K562 (cell line): ENCODE measurements around the gene NOX1. TPM values are rescaled to one million over a fixed set of nuclear protein-coding genes. Genes with fewer than 3 reads are reported as not detected.

ENCODE experiments used
- ATAC-seq: fragments of 200-7000 bp; cut with Tn5 transposase; 3 replicates; pipeline ENCODE4 v1.9.1; 2020; ENCODE audit warnings: moderate library complexity
- BruUV-seq: library from RNA; stranded (reverse); fragments of 400-500 nt; replicated peaks from 2 replicates; lab custom pipeline; 2021; lab: Mats Ljungman, UMichigan
- CTCF ChIA-PET: fragments of 300-600 bp; formaldehyde crosslinking; extraction: SDS; loops from one replicate; lab custom pipeline; 2021; ENCODE audit warnings: low intra/inter-chr PET ratio; lab: Yijun Ruan, JAX
- POLR2A ChIA-PET: fragments of 300-600, 350-650 bp; sonication (Branson Sonifier 250); formaldehyde crosslinking; extraction: SDS; loops from one replicate; lab custom pipeline; 2021; ENCODE audit warnings: antibody characterized with exemption, inconsistent platforms; lab: Yijun Ruan, JAX
- DNase-seq, 4 experiments: peaks; one replicate each; pipeline versions ENCODE4 v3.0.0 to v3.0.0-alpha.2; 2011 to 2018; ENCODE audit warnings: low spot score in 3 of 4, mixed read lengths in 3 of 4; ENCODE audit errors: extremely low read depth in 1 of 4
- FAIRE-seq: peaks from 2 replicates; lab custom pipeline; 2011; peaks lifted over from hg19 to GRCh38; lab: Jason Lieb, UNC
- H2AFZ ChIP-seq: 2 replicates; pipeline ENCODE4 v1.6.0; 2011; ENCODE audit warnings: low read depth, low read length, control low read depth, inconsistent platforms
- H3K27ac ChIP-seq: fragments of 200-600 bp; 3 replicates; pipeline ENCODE4 v1.8.0; 2011; ENCODE audit warnings: low read depth, mild to moderate bottlenecking, control low read depth, inconsistent platforms, low read length, moderate library complexity, mixed read lengths; ENCODE audit errors: extremely low read depth
- H3K27me3 ChIP-seq, 2 experiments: fragments of 300-600 bp in 1 of 2; 2 replicates in 1 of 2; 3 replicates in 1 of 2; pipeline versions ENCODE4 v1.6.0 to v1.8.0; 2011; ENCODE audit warnings: inconsistent platforms in 2 of 2, low read length in 2 of 2, mild to moderate bottlenecking in 1 of 2, mixed read lengths in 1 of 2, moderate library complexity in 1 of 2; ENCODE audit not compliant: control insufficient read depth in 2 of 2, insufficient read depth in 2 of 2
- H3K36me3 ChIP-seq: fragments of 300-600 bp; 3 replicates; pipeline ENCODE4 v1.8.0; 2011; ENCODE audit warnings: mild to moderate bottlenecking, low read length, inconsistent platforms; ENCODE audit not compliant: control insufficient read depth, insufficient read depth
- H3K4me1 ChIP-seq, 2 experiments: fragments of 200-600 bp in 1 of 2; replicated peaks in 1 of 2; 2 replicates in 1 of 2; 3 replicates in 1 of 2; pipeline versions ENCODE4 v1.5.1 to v1.8.0; 2011; ENCODE audit warnings: inconsistent platforms in 2 of 2, low read length in 2 of 2, mild to moderate bottlenecking in 1 of 2, mixed read lengths in 1 of 2, moderate library complexity in 1 of 2; ENCODE audit not compliant: control insufficient read depth in 2 of 2, insufficient read depth in 2 of 2
- H3K4me2 ChIP-seq: 2 replicates; pipeline ENCODE4 v1.6.1; 2011; ENCODE audit warnings: low read length, control low read depth, inconsistent platforms, mixed read lengths; ENCODE audit not compliant: insufficient read depth
- H3K4me3 ChIP-seq: fragments of 200-600 bp; sonication (generic), shearing (Covaris generic); 2 replicates; pipeline ENCODE4 v1.5.1; 2016; ENCODE audit warnings: control low read depth, inconsistent platforms
- H3K79me2 ChIP-seq: fragments of 200-600 bp; 3 replicates; pipeline ENCODE4 v1.8.0; 2011; ENCODE audit warnings: low read length, inconsistent platforms; ENCODE audit not compliant: control insufficient read depth, insufficient read depth
- H3K9ac ChIP-seq, 2 experiments: 2 replicates each; pipeline versions ENCODE4 v1.6.0 to v1.6.1; 2011; ENCODE audit warnings: low read depth in 2 of 2, low read length in 2 of 2, control low read depth in 1 of 2, inconsistent platforms in 1 of 2, mild to moderate bottlenecking in 1 of 2, mixed read lengths in 1 of 2; ENCODE audit not compliant: insufficient read depth in 1 of 2
- H3K9me1 ChIP-seq: one replicate; pipeline ENCODE4 v1.6.0; 2011; ENCODE audit warnings: inconsistent platforms, mild to moderate bottlenecking, low read length, moderate library complexity; ENCODE audit not compliant: control insufficient read depth, insufficient read depth
- H3K9me3 ChIP-seq: replicated peaks from 2 replicates; pipeline ENCODE4 v1.5.1; 2011; ENCODE audit warnings: low read depth, low read length, inconsistent platforms; ENCODE audit not compliant: control insufficient read depth, insufficient read depth
- H4K20me1 ChIP-seq: replicated peaks from 2 replicates; pipeline ENCODE4 v1.6.1; 2011; ENCODE audit warnings: low read length, inconsistent platforms, mixed read lengths; ENCODE audit not compliant: control insufficient read depth, insufficient read depth
- DNMT1 ChIP-seq: fragments of 450-650 bp; IDR thresholded peaks from 2 replicates; pipeline ENCODE4 v1.6.1; 2016; ENCODE audit warnings: antibody characterized with exemption, mild to moderate bottlenecking
- E2F3 ChIP-seq: fragments of 250-450 bp; sonication (Bioruptor Pico); IDR thresholded peaks from 2 replicates; pipeline ENCODE4 v1.4.0; 2020; ENCODE audit warnings: mild to moderate bottlenecking
- FOXJ2 ChIP-seq: fragments of 200-800 bp; sonication (Bioruptor generic); IDR thresholded peaks from 2 replicates; pipeline ENCODE4 v1.6.1; 2016; ENCODE audit warnings: missing genetic modification characterization, missing compliant biosample characterization
- HMBOX1 ChIP-seq: sonication (generic); IDR thresholded peaks from 2 replicates; pipeline ENCODE4 v1.6.1; 2016
- RBM22 ChIP-seq: fragments of 200-400 bp; formaldehyde crosslinking; IDR thresholded peaks from 2 replicates; pipeline ENCODE4 v1.6.1; 2018; ENCODE audit warnings: low read length, low read depth; ENCODE audit not compliant: poor library complexity, severe bottlenecking
- SAFB2 ChIP-seq: fragments of 200-400 bp; formaldehyde crosslinking; IDR thresholded peaks from 2 replicates; pipeline ENCODE4 v1.6.1; 2018; ENCODE audit warnings: borderline replicate concordance, low read length, low read depth, moderate library complexity; ENCODE audit not compliant: severe bottlenecking
- SAP30 ChIP-seq: fragments of 200-600 bp; sonication (generic); IDR thresholded peaks from 2 replicates; pipeline ENCODE4 v1.6.1; 2012; ENCODE audit warnings: borderline replicate concordance, low read depth, mild to moderate bottlenecking, moderate library complexity, low read length, control low read depth, inconsistent platforms; ENCODE audit not compliant: insufficient read depth, poor library complexity, severe bottlenecking
- SIX5 ChIP-seq, 2 experiments: IDR thresholded peaks; 2 replicates each; pipeline ENCODE4 v1.6.1; 2011; ENCODE audit warnings: low read length in 2 of 2, borderline replicate concordance in 1 of 2, low read depth in 1 of 2, mild to moderate bottlenecking in 1 of 2, moderate library complexity in 1 of 2; ENCODE audit not compliant: insufficient read depth in 1 of 2
- TGIF2 ChIP-seq: sonication (generic); formaldehyde crosslinking; IDR thresholded peaks from 2 replicates; pipeline ENCODE4 v1.8.1; 2022; ENCODE audit warnings: mild to moderate bottlenecking, missing genetic modification reagents, moderate library complexity
- TRIM24 ChIP-seq, 2 experiments: fragments of 450-650 bp; IDR thresholded peaks; 2 replicates each; pipeline ENCODE4 v1.6.1; 2016
- TSHZ1 ChIP-seq: fragments of 250-450 bp; sonication (Bioruptor Pico); IDR thresholded peaks from 2 replicates; pipeline ENCODE4 v1.4.0; 2020; ENCODE audit warnings: mild to moderate bottlenecking, moderate library complexity
- ZFPM2 ChIP-seq: fragments of 250-450 bp; sonication (Bioruptor Pico); IDR thresholded peaks from 2 replicates; pipeline ENCODE4 v1.5.1; 2022; ENCODE audit warnings: mild to moderate bottlenecking
- WGBS: fragments of 100-300 bp; shearing (Covaris generic); methylation state at CpG from one replicate; pipeline ENCODE4 v1.1.6; 2016; ENCODE audit warnings: low coverage, mixed read lengths; ENCODE audit not compliant: insufficient coverage; ENCODE audit errors: missing lambda C conversion rate; 5-methylcytosine and 5-hydroxymethylcytosine counted together
- in situ Hi-C: fragments of 300-500 bp; cut with MboI; formaldehyde crosslinking; loops from 4 replicates; pipeline ENCODE4 v1.15.0; 2018; ENCODE audit warnings: inconsistent platforms, mixed read lengths
- intact Hi-C: fragments of 100-400 bp; cut with micrococcal nuclease; formaldehyde crosslinking; loops from 2 replicates; pipeline ENCODE4 v1.14.2; 2022
- polyA plus RNA-seq, 8 experiments: library from polyadenylated mRNA; depleted of rRNA in 4 of 8; stranded (reverse) in 5 of 8; unstranded in 3 of 8; fragments of >200 nt; fragmentation: Nextera tagmentation in 2 of 8; fragmentation: Illumina TruSeq in 1 of 8; extraction: Ambion mirVana in 2 of 8; extraction: Trizol in 1 of 8; gene quantifications; 2 replicates each; pipeline versions ENCODE4 v1.2.1 to v1.2.3, GENCODE V29; 2011 to 2014; ENCODE audit warnings: inconsistent platforms in 1 of 8, missing spikeins in 1 of 8
- total RNA-seq, 7 experiments: library from RNA; depleted of rRNA in 6 of 7; stranded (reverse); fragments of >200 nt in 6 of 7; fragmentation: Illumina TruSeq in 2 of 7; extraction: Trizol in 2 of 7; gene quantifications; 2 replicates each; pipeline versions ENCODE4 v1.2.1 to v1.2.3, GENCODE V29; 2011 to 2021; ENCODE audit warnings: low replicate concordance in 1 of 7

The NOX1 gene
- total and polyA plus RNA-seq, 9 of the 15 experiments (the other 6 are each of a cell fraction or from before 2014, with no cell fraction given) = 0.01 TPM; not detected in 8

GRCh38 chrX:100864657-100865391 lies 9.3 kb downstream of the NOX1 start:
- ATAC-seq = no peak
- POLR2A ChIA-PET = no interaction called here
- Histone ChIP-seq H4K20me1 (no peaks in the 10 kb centered on the region), H3K36me3 (no peaks in the 10 kb centered on the region), H3K9ac (no peak overlapping the region), H3K9me1 (no peaks in the 10 kb centered on the region), H3K79me2 (no peaks in the 10 kb centered on the region), H3K27ac (no peak overlapping the region), H2AFZ (no peak overlapping the region), H3K27me3 (peaks cover 0 to 9% of the 10 kb centered on the region in 2 experiments; a peak in 3 of 5 replicates), H3K4me3 (no peak overlapping the region), H3K9me3 (no peaks in the 10 kb centered on the region), H3K4me1 (no peaks in the 10 kb centered on the region), H3K4me2 (no peak overlapping the region)
- intact Hi-C loops (no loop called here), in situ Hi-C loops (no loop called here)
- no peak for FAIRE-seq
- TF ChIP-seq SIX5 (IDR thresholded peaks at IDR 0.05; ENCODE audit: borderline replicate concordance in 1 of 2, insufficient read depth in 1 of 2, low read depth in 1 of 2, low read length in 2 of 2) = no peak
- TF ChIP-seq RBM22 = no peak
- no peak for TF ChIP-seq HMBOX1
- TF ChIP-seq TRIM24 (IDR thresholded peaks at IDR 0.05) = no peak
- TF ChIP-seq DNMT1 = no peak
- TF ChIP-seq FOXJ2 = no peak
- no peak for TF ChIP-seq SAP30
- no peak for TF ChIP-seq ZFPM2 (CRISPR knock-in tag)
- TF ChIP-seq E2F3 (CRISPR knock-in tag) = no peak
- no peak for TF ChIP-seq SAFB2
- no peak for TF ChIP-seq TSHZ1 (CRISPR knock-in tag)
- no peak for TF ChIP-seq TGIF2
- DNase-seq = no peak
- 0% methylated on average over 2 of the region's 2 CpGs for WGBS
- CTCF ChIA-PET = no interaction called here
- BruUV-seq = no TSS peak
